Left renal cortex interstitium (tissue), 4 donors: ENCODE data around the gene GCM1. TPM values are rescaled to one million over a fixed set of nuclear protein-coding genes. Genes with fewer than 3 reads are reported as not detected.
"Not testable (repeated sequence)": the region's sequence is repeated elsewhere in the genome, so short reads cannot be mapped to it uniquely, and the experiment has no call there.

Experiments
- DNase-seq, 4 donors: peaks; one replicate each; pipeline ENCODE4 v3.0.0-alpha.2; 2013; ENCODE audit warnings: low read depth in 4 of 4, low spot score in 2 of 4, missing footprints in 1 of 4
- polyA plus RNA-seq, 4 donors: library from polyadenylated mRNA; unstranded; fragments of 120-200 nt; gene quantifications; one replicate each; pipeline ENCODE4 v1.2.1, GENCODE V29; 2013; ENCODE audit not compliant: insufficient read length in 4 of 4

Gene GCM1
- under 1 TPM; 0.13 to 0.25 (median 0.18) TPM for polyA plus RNA-seq

- no peak for DNase-seq
These were observed at the start of gene GCM1 for GRCh38 chr6:53148684-53149083. Gene GCM1, minus strand, starts transcription at chr6:53148841. Its CDS starts 3,209 bp downstream, at chr6:53145632.

- DNase-seq = no peak
These were observed 48.9 kb upstream of the GCM1 start for GRCh38 chr6:53197553-53197952.

DNA sequence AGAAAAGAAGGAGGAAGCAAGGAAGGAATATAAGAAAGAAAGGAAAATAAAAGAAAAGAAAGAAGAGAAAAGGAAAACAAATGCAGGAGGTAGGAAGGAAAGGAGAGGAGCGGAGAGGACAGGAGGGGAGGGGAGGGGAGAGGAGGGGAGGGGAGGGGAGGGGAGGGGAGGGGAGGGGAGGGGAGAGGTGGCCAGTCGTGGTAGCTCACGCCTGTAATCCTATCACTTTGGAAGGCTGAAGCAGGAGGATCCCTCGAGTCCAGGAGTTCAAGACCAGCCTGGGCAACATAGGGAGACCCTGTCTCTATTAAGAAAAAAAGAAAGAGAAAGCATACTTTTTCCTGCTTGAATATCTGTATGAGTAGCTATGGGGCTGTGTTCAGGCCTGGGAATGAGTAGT, 46.4 kb upstream of the GCM1 start:
- no peak for DNase-seq

DNA sequence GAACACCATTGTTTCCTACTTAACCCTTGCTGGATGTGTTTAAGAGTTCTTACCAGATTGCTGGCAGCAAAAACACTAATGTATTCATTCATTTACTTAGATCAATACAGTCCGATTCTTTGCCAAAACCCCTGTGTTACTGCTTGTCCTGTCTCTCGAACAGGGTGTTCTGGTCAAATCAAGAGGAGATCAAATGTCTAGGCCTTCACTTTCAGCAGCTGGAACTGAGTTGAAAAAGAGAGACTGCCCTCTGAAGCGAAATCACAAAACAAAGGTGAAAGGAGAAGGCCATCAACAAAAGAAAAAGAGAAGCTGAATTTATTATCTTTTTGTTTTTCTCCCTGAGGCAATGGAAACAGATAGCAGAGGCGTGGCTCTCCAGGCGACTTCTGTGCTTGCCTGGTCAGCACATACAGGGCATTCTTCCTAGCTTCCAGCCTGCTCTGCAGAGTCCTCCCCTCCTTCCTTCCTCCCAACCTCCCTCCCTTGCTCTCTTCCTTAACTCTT, 44.1 kb upstream of the GCM1 start:
- DNase-seq = peak in 3 of 4 donors; percentile 8 to 13 (median 9)

DNA sequence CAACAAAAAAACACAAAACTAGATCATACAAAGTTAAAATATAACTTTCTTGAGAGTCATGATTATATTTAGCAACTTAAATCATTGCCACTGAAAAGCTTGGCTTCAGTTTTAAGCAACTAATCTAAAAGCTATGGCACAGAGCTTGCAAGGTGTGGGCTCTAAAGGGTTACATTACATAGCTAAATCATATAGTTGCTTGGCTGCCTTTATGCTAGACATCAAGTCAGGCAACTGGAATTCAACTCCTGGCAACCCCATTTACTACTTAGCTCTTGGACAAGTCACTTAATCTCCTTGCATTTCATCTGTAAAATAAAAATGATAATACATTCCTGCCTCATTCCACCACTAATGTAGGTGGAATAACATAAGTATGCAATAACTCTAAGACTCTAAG, 40.9 kb upstream of the GCM1 start:
- no peak for DNase-seq

GRCh38 chr6:53188833-53189232, 40.2 kb upstream of the GCM1 start:
- no peak for DNase-seq

DNA sequence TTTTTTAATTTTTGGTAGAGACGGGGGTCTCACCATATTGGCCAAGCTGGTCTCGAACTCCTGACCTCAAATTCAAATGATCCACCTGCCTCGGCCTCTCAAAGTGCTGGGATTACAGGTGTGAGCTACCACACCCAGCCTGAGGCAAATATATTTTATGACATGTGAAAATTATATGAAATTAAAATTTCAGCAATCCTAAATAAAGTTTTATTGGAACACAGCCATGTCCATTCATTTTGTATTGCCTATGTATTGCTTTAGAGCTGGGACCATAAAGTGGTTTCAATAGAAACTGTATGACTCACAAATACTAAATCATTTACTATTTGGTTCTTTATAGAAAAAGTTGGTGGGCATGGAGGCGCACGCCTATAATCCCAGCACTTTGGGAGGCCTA, 32.0 kb upstream of the GCM1 start:
- no peak for DNase-seq

GRCh38 chr6:53179961-53180651, 31.5 kb upstream of the GCM1 start:
- DNase-seq = no peak

DNA sequence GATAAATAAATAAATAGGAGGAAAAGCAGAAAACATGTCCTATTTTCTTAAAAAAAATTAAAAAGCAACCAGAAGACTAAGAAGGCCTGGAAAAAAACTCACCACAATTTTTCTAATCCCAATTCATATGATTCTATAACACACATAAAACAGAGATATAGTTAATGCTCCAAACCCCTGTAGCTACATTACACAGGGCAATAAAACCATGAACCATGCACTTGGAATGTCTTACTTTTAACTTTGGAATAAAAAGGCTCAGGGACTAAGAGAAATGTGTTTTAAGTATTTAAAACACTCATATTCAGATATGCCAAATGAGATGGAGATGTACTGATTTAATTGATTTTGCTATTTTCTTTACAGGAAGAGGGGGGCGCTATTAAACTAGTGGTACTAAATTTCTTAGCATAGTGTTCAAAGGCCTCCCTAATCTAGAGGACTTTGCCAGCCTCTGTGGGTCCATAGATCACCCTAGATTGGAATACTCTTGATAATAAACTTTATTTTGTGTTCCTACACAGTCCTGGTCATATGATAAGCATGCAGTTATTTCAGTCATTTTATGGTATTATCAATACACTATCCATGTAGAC, 30.3 kb upstream of the GCM1 start:
- no peak for DNase-seq

DNA sequence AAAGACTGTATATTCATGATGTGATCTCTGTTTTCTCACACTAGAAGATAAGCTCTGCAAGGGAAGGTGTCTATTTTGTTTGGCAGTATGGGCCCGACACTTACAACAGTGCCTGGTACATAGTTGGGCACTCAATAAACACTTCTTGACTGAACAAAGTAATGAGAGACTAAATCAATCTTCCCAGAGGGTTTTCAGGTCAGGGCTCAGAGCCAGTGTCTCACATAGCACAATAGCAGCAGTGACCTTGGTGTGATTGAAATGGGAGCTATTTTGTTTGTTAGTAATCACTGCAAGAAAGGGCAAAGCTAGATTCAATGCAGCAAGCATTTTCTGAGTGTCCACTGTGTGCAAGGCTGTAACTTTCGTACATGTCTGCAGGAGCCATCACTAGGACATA, 26.4 kb upstream of the GCM1 start:
- DNase-seq = no peak

DNA sequence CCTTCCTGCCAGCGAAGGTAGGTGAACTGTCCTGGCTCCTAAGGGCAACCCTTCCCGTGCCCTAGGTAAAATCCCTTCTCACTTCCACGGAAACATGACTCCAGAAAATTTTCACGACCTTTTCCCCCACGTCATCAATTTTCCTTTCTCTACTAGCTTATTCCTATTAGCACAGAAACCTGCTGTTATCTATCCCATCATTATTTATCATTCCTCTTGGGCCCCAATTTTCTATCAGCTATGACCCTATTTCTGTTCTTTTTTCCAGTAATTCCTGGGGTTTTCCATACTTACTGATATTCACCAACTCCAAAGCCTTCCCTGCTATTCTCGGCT, 23.8 kb upstream of the GCM1 start:
- DNase-seq = no peak

- DNase-seq = peak; percentile 17 to 68 (median 52)
These were observed 23.2 kb upstream of the GCM1 start for GRCh38 chr6:53171605-53172467.

DNA sequence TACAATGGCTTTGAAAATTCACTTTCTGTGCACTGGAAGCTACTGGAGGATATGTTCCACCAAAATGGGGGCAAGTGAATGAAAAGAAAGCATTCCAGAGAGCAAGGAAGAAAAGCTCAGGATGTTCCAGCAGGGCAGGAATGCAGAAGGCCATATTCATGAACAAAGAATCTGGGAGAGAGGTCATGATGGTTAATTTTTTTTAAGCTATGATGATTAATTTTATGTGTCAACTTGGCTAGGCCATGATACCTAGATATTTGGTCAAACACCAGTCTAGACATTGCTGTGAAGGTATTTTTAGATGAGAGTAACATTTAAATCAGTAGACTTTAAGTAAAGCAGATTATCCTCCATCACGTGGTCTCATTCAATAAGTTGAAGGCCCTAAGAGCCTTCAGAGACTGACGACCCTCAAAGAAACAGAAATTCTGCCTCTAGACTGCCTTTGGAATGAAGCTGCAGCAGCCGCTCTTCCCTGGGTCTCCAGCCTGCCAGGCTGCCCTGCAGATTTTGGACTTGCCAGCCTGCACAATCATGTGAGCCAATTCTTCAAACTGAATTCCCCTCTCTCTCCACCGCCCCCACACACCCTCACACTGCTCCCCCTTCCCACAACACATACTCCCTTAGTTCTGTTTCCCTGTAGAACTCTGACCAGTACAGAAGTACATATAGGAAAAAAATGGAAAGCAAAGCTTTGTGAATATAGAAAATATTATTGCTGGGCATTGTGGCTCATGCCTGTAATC, 20.1 kb upstream of the GCM1 start:
- DNase-seq = no peak

DNA sequence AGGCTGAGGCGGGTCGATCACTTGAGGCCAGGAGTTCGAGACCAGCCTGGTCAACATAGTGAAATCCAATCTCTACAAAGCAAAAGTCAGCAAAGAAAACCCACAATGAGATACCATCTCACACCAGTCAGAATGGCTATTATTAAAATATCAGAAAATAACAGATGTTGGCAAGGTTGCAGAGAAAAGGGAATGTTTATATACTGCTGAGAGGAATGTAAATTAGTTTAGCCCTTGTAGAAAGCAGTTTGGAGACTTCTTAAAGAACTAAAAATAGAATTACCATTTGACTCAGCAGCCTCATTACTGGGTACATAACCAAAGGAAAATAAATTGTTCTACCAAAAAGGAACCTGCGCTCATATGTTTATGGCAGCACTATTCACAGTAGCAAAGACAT, 16.7 kb upstream of the GCM1 start:
- no peak for DNase-seq

DNA sequence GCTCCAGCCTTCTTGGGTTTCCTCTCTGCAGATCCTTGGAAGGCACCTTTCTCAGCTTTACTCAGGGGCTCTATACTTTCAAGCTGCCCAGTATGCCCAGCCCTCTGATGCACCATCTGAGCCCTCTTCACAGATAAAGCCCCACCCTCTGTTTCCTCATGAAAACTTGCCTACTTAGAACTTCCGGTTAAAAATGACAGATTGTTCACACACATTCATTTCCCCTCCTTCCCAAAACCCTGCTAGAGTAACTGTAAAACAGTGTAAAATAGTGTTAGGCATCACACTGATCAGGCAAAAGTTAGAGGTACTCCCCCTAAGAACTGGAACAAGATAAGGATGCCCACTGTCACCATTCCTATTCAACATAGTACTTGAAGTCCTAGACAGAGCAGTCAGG, 14.0 kb upstream of the GCM1 start:
- no peak for DNase-seq

- no peak for DNase-seq
These were observed 12.9 kb upstream of the GCM1 start for GRCh38 chr6:53161481-53162009.

DNA sequence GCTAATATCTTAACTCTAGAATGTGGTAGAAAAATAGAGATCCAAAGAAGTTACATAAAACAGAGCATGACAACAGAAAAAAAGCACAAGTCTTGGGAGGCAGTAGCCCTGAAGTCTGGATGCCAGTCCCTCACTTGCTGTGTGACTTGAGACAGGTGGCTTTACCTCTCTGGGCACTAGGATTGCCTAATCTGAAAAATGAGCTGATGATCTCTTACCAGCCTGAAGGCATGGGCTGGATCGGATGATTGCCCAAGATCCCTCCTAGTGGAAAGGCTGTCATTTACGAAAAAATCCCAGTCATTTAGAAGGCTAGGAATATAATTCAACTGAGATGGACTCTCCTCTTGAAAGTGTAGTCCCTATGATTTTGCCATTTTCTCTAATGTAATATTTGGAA, 10.9 kb upstream of the GCM1 start:
- no peak for DNase-seq

GRCh38 chr6:53158076-53158475, 9.4 kb upstream of the GCM1 start:
- not testable (repeated sequence) for DNase-seq

GRCh38 chr6:53155279-53155678, 6.6 kb upstream of the GCM1 start:
- not testable (repeated sequence) for DNase-seq

GRCh38 chr6:53154794-53155193, 6.2 kb upstream of the GCM1 start:
- no peak for DNase-seq

DNA sequence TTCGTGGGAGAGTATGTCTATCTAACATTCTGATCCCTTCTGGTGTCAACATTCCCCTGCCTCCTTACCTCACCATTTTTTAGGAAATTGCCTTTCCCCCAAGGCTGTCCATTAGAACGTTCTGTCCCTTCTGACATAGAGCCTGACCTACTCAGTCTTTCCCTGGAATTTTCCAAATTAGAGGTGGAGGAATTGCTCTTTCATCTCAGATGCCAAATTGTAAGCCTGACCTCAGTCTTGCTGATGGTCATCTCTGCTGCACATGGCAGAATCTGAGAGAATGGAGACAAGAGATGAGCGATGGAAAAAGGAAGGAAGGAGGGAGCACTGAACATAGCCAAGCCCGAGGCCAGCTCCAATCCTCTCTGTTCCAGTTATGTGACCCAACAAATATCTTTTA, 5.4 kb upstream of the GCM1 start:
- no peak for DNase-seq
